Right kidney (tissue), 1 donor: Measurements from ENCODE around the gene MCC.

Experiments used
- DNase-seq: peaks from one replicate; pipeline ENCODE4 v3.0.0-alpha.2; 2016

MCC gene

GRCh38 chr5:113172231-113172826, 315.9 kb downstream of the MCC start:
- DNase-seq = no peak

- DNase-seq = no peak
Measured at GRCh38 chr5:113171520-113171919, 316.7 kb downstream of the MCC start.

- DNase-seq = no peak
Measured at GRCh38 chr5:113170707-113171106, 317.5 kb downstream of the MCC start.

- DNase-seq = no peak
Measured at GRCh38 chr5:113169720-113170119, 318.5 kb downstream of the MCC start.

- no peak for DNase-seq
Measured at GRCh38 chr5:113167985-113168384, 320.3 kb downstream of the MCC start.

GRCh38 chr5:113166852-113167366, 321.3 kb downstream of the MCC start:
- DNase-seq = no peak

- DNase-seq = no peak
Measured at GRCh38 chr5:113166261-113166660, 322.0 kb downstream of the MCC start.

- DNase-seq = no peak
Measured at GRCh38 chr5:113164021-113164420, 324.2 kb downstream of the MCC start.

GRCh38 chr5:113163328-113163727, 324.9 kb downstream of the MCC start:
- no peak for DNase-seq

- DNase-seq = no peak
Measured at GRCh38 chr5:113162770-113163169, 325.5 kb downstream of the MCC start.

GRCh38 chr5:113162208-113162607, 326.0 kb downstream of the MCC start:
- DNase-seq = no peak

- no peak for DNase-seq
Measured at GRCh38 chr5:113161806-113162205, 326.4 kb downstream of the MCC start.

GRCh38 chr5:113157886-113158285, 330.4 kb downstream of the MCC start:
- DNase-seq = no peak

GRCh38 chr5:113156271-113156877, 331.9 kb downstream of the MCC start:
- DNase-seq = no peak

- no peak for DNase-seq
Measured at GRCh38 chr5:113153512-113154097, 334.6 kb downstream of the MCC start.

GRCh38 chr5:113152380-113152740, 335.9 kb downstream of the MCC start:
- no peak for DNase-seq

- no peak for DNase-seq
Measured at GRCh38 chr5:113151641-113152379, 336.4 kb downstream of the MCC start.

- no peak for DNase-seq
Measured at GRCh38 chr5:113150821-113151220, 337.4 kb downstream of the MCC start.

GRCh38 chr5:113150221-113150620, 338.0 kb downstream of the MCC start:
- DNase-seq = no peak

- DNase-seq = no peak
Measured at GRCh38 chr5:113147537-113147936, 340.7 kb downstream of the MCC start.

GRCh38 chr5:113147101-113147508, 341.1 kb downstream of the MCC start:
- no peak for DNase-seq

- no peak for DNase-seq
Measured at GRCh38 chr5:113145757-113146387, 342.4 kb downstream of the MCC start.

- no peak for DNase-seq
Measured at GRCh38 chr5:113142186-113142585, 346.1 kb downstream of the MCC start.
